ENCODE measurements around the gene PPM1K.

Gene PPM1K

GRCh38 chr4:88276952-88277710, 7.2 kb downstream of the PPM1K start:
- no peak for DNase-seq (ENCODE audit: low read depth)

- no peak for DNase-seq (ENCODE audit: low read depth)
Measured at GRCh38 chr4:88275949-88276515, 8.3 kb downstream of the PPM1K start.

GRCh38 chr4:88275516-88275915, 8.8 kb downstream of the PPM1K start:
- DNase-seq (ENCODE audit: low read depth), result no peak

- no peak for DNase-seq (ENCODE audit: low read depth)
Measured at GRCh38 chr4:88268913-88269312, 15.4 kb downstream of the PPM1K start.

GRCh38 chr4:88264336-88264735, 20.0 kb downstream of the PPM1K start:
- no peak for DNase-seq (ENCODE audit: low read depth)

GRCh38 chr4:88257726-88258125, 26.6 kb downstream of the PPM1K start:
- DNase-seq (ENCODE audit: low read depth), result no peak

GRCh38 chr4:88255111-88255510, 29.2 kb downstream of the PPM1K start:
- DNase-seq (ENCODE audit: low read depth), result no peak

GRCh38 chr4:88251924-88252323, 32.4 kb downstream of the PPM1K start:
- DNase-seq (ENCODE audit: low read depth), result no peak

GRCh38 chr4:88247148-88247547, 37.2 kb downstream of the PPM1K start:
- no peak for DNase-seq (ENCODE audit: low read depth)

- DNase-seq (ENCODE audit: low read depth), result no peak
Measured at GRCh38 chr4:88246600-88246999, 37.8 kb downstream of the PPM1K start.

GRCh38 chr4:88244816-88245579, 39.4 kb downstream of the PPM1K start:
- DNase-seq (ENCODE audit: low read depth), result no peak

- no peak for DNase-seq (ENCODE audit: low read depth)
Measured at GRCh38 chr4:88244056-88244455, 40.3 kb downstream of the PPM1K start.

GRCh38 chr4:88242144-88242543, 42.2 kb downstream of the PPM1K start:
- DNase-seq (ENCODE audit: low read depth), result no peak

- DNase-seq (ENCODE audit: low read depth), result no peak
Measured at GRCh38 chr4:88240297-88240714, 44.1 kb downstream of the PPM1K start.

- DNase-seq (ENCODE audit: low read depth), result no peak
Measured at GRCh38 chr4:88230969-88231771, 53.2 kb downstream of the PPM1K start.

GRCh38 chr4:88230461-88230891, 53.9 kb downstream of the PPM1K start:
- no peak for DNase-seq (ENCODE audit: low read depth)

- no peak for DNase-seq (ENCODE audit: low read depth)
Measured at GRCh38 chr4:88227734-88228133, 56.6 kb downstream of the PPM1K start.

GRCh38 chr4:88226143-88226542, 58.2 kb downstream of the PPM1K start:
- DNase-seq (ENCODE audit: low read depth), result no peak

- no peak for DNase-seq (ENCODE audit: low read depth)
Measured at GRCh38 chr4:88225232-88226105, 58.9 kb downstream of the PPM1K start.

GRCh38 chr4:88223516-88223915, 60.8 kb downstream of the PPM1K start:
- no peak for DNase-seq (ENCODE audit: low read depth)

GRCh38 chr4:88219099-88219498, 65.3 kb downstream of the PPM1K start:
- DNase-seq (ENCODE audit: low read depth), result no peak
